K562 (cell line): ENCODE data around the gene FGR. TPM values are rescaled to one million over a fixed set of nuclear protein-coding genes. Genes with fewer than 3 reads are reported as not detected.

Source experiments
- AFF1 ChIP-seq, 2 experiments: fragments of 450-650 bp; IDR thresholded peaks; 2 replicates each; pipeline ENCODE4 v1.6.1; 2018; ENCODE audit warnings: mild to moderate bottlenecking in 2 of 2, low read depth in 1 of 2; ENCODE audit not compliant: partially characterized antibody in 2 of 2
- ASH1L ChIP-seq: fragments of 450-650 bp; IDR thresholded peaks from 2 replicates; pipeline ENCODE4 v1.6.1; 2018; ENCODE audit warnings: borderline replicate concordance, mild to moderate bottlenecking, low read depth; ENCODE audit not compliant: partially characterized antibody
- DIDO1 ChIP-seq: fragments of 450-650 bp; IDR thresholded peaks from 2 replicates; pipeline ENCODE4 v1.6.1; 2016; ENCODE audit warnings: low read depth, missing biosample characterization, missing genetic modification characterization
- ETV1 ChIP-seq: fragments of 450-650 bp; conservative IDR thresholded peaks from 2 replicates; pipeline ENCODE4 v1.6.1; 2016; ENCODE audit warnings: missing genetic modification characterization, control low read depth, low read depth, missing compliant biosample characterization
- HNRNPLL ChIP-seq: fragments of 200-400 bp; formaldehyde crosslinking; IDR thresholded peaks from 2 replicates; pipeline ENCODE4 v1.6.1; 2017; ENCODE audit warnings: low read length, low read depth, mild to moderate bottlenecking; ENCODE audit not compliant: poor library complexity, severe bottlenecking
- NELFE ChIP-seq: IDR thresholded peaks from 2 replicates; pipeline ENCODE4 v1.6.1; 2011; ENCODE audit warnings: mild to moderate bottlenecking; ENCODE audit not compliant: insufficient read depth, insufficient read length
- NFE2 ChIP-seq: IDR thresholded peaks from 2 replicates; pipeline ENCODE4 v1.6.1; 2014; ENCODE audit warnings: antibody characterized with exemption, low read depth
- RBM15 ChIP-seq: fragments of 200-400 bp; formaldehyde crosslinking; IDR thresholded peaks from 2 replicates; pipeline ENCODE4 v1.6.1; 2018; ENCODE audit warnings: mild to moderate bottlenecking, low read length, moderate library complexity; ENCODE audit not compliant: insufficient read depth
- SNAPC5 ChIP-seq: fragments of 250-450 bp; sonication (Bioruptor Pico); IDR thresholded peaks from 2 replicates; pipeline ENCODE4 v1.8.0; 2021; ENCODE audit warnings: moderate library complexity, mild to moderate bottlenecking, inconsistent platforms
- THAP7 ChIP-seq: fragments of 250-450 bp; sonication (Bioruptor Pico); IDR thresholded peaks from 2 replicates; pipeline ENCODE4 v1.5.0; 2021
- UBTF ChIP-seq, 2 experiments: IDR thresholded peaks; 2 replicates each; pipeline ENCODE4 v1.6.1; 2012; ENCODE audit warnings: improper control_type of control experiment in 2 of 2, low read depth in 2 of 2, low read length in 2 of 2, borderline replicate concordance in 1 of 2
- ZBTB17 ChIP-seq: fragments of 450-650 bp; formaldehyde crosslinking; IDR thresholded peaks from 2 replicates; pipeline ENCODE4 v1.4.0; 2020; ENCODE audit warnings: mild to moderate bottlenecking
- ZBTB7A ChIP-seq: IDR thresholded peaks from 2 replicates; pipeline ENCODE4 v1.6.1; 2011; ENCODE audit warnings: low read depth, mild to moderate bottlenecking, low read length, moderate library complexity, borderline replicate concordance; ENCODE audit not compliant: control insufficient read depth
- ZFP1 ChIP-seq: fragments of 450-650 bp; formaldehyde crosslinking; IDR thresholded peaks from 2 replicates; pipeline ENCODE4 v1.4.0; 2020; ENCODE audit warnings: mild to moderate bottlenecking, mixed read lengths
- ZKSCAN8 ChIP-seq: fragments of 200-800 bp; sonication (Bioruptor generic); IDR thresholded peaks from 2 replicates; pipeline ENCODE4 v1.6.1; 2016; ENCODE audit warnings: missing genetic modification characterization, missing compliant biosample characterization
- ZNF184 ChIP-seq: sonication (generic); formaldehyde crosslinking; IDR thresholded peaks from 2 replicates; pipeline ENCODE4 v1.5.0; 2020; ENCODE audit warnings: missing genetic modification reagents
- ZNF551 ChIP-seq: fragments of 250-450 bp; sonication (Bioruptor Pico); IDR thresholded peaks from 2 replicates; pipeline ENCODE4 v1.5.0; 2021; ENCODE audit warnings: mild to moderate bottlenecking, moderate library complexity
- ZNF655 ChIP-seq: fragments of 250-450 bp; sonication (Bioruptor Pico); IDR thresholded peaks from 2 replicates; pipeline ENCODE4 v1.5.0; 2021
- ZNF76 ChIP-seq: fragments of 250-450 bp; sonication (Bioruptor Pico); IDR thresholded peaks from 2 replicates; pipeline ENCODE4 v1.4.0; 2020; ENCODE audit warnings: mild to moderate bottlenecking, moderate library complexity, borderline replicate concordance
- ZNF785 ChIP-seq: fragments of 250-450 bp; sonication (Bioruptor Pico); IDR thresholded peaks from 2 replicates; pipeline ENCODE4 v1.4.0; 2020; ENCODE audit warnings: mild to moderate bottlenecking
- polyA plus RNA-seq, 8 experiments: library from polyadenylated mRNA; depleted of rRNA in 4 of 8; stranded (reverse) in 5 of 8; unstranded in 3 of 8; fragments of >200 nt; fragmentation: Nextera tagmentation in 2 of 8; fragmentation: Illumina TruSeq in 1 of 8; extraction: Ambion mirVana in 2 of 8; extraction: Trizol in 1 of 8; gene quantifications; 2 replicates each; pipeline versions ENCODE4 v1.2.1 to v1.2.3, GENCODE V29; 2011 to 2014; ENCODE audit warnings: inconsistent platforms in 1 of 8, missing spikeins in 1 of 8
- total RNA-seq, 7 experiments: library from RNA; depleted of rRNA in 6 of 7; stranded (reverse); fragments of >200 nt in 6 of 7; fragmentation: Illumina TruSeq in 2 of 7; extraction: Trizol in 2 of 7; gene quantifications; 2 replicates each; pipeline versions ENCODE4 v1.2.1 to v1.2.3, GENCODE V29; 2011 to 2021; ENCODE audit warnings: low replicate concordance in 1 of 7

Gene FGR
- total and polyA plus RNA-seq, 9 of the 15 experiments (the other 6 are each of a cell fraction or from before 2014, with no cell fraction given), result 0.04 to 0.11 TPM; not detected in 7

GRCh38 chr1:27666791-27667254 lies 31.8 kb upstream of the FGR start (continued):
- no peak for TF ChIP-seq ZBTB17 (CRISPR knock-in tag)
- no peak for TF ChIP-seq ZNF655 (CRISPR knock-in tag)
- 0 out of 2 replicates have a peak, but pooled peaks have one; percentile 20 for TF ChIP-seq NFE2
- TF ChIP-seq ASH1L, result no peak
- no peak for TF ChIP-seq THAP7 (CRISPR knock-in tag)
- TF ChIP-seq ZNF76, result no peak
- TF ChIP-seq RBM15, result no peak
- 0 out of 2 replicates have a peak, but pooled peaks have one; percentile 45 for TF ChIP-seq DIDO1 (tag)
- TF ChIP-seq ETV1 (tag), result no peak
- TF ChIP-seq SNAPC5 (CRISPR knock-in tag), result no peak
- no peak for TF ChIP-seq ZNF551 (CRISPR knock-in tag)
- TF ChIP-seq ZBTB7A, result no peak; the same call in 1 of the 2 replicates
- 0 out of 4 replicates have a peak, but pooled peaks of 1 of the 2 experiments have one; percentile 43 for TF ChIP-seq UBTF (IDR thresholded peaks at IDR 0.05; ENCODE audit: borderline replicate concordance in 1 of 2, low read depth in 2 of 2, low read length in 2 of 2)
- TF ChIP-seq ZKSCAN8 (CRISPR knock-in tag), result no peak
- no peak for TF ChIP-seq ZNF184
- no peak for TF ChIP-seq NELFE
- TF ChIP-seq AFF1 (IDR thresholded peaks at IDR 0.05; ENCODE audit: low read depth in 1 of 2, partially characterized antibody in 2 of 2), result peak; percentile 33
- TF ChIP-seq HNRNPLL, result no peak
- no peak for TF ChIP-seq ZFP1 (CRISPR knock-in tag)
- TF ChIP-seq ZNF785 (CRISPR knock-in tag), result no peak
